ENCODE measurements around the gene AHRR. TPM values are rescaled to one million over a fixed set of nuclear protein-coding genes. Genes with fewer than 3 reads are reported as not detected.

The AHRR gene
- total RNA-seq, 4 donors from 2014 or later = 1.3 to 8.8 (median 1.5) TPM

DNA sequence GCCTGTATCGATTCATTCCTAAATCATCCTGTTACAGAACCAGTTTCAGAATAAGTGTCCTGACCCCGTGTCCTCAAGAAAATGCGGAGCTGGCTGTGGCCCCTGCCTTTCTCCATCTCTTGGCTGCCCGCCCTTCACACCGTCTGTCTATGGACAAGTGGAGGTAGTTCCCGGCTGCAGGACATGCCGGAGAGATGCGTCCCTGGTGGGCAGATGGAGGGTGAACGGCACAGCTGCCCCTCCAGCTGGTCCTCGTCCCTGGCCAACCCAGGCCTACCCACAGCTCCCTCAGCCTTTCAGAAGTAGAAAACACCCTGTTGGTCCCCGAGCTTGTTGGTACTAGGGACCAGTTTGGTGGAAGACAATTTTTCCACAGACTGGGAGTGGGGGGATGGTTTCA is 106.7 kb downstream of the AHRR start:
- Histone ChIP-seq H3K36me3 (no peaks in the 10 kb centered on the region), H3K4me3 (no peak overlapping the region), H3K27me3 (no peaks in the 10 kb centered on the region), H3K9me3 (no peaks in the 10 kb centered on the region), H3K4me1 (peaks cover 5 to 20% (median 20%) of the 10 kb centered on the region in 4 donors), H3K27ac (no peak overlapping the region)
- TF ChIP-seq EP300 (IDR thresholded peaks at IDR 0.05; ENCODE audit: low read depth) (no peak), POLR2A (IDR thresholded peaks at IDR 0.05) (no peak), POLR2AphosphoS5 (IDR thresholded peaks at IDR 0.05) (no peak), CTCF (IDR thresholded peaks at IDR 0.05) (no peak)
- intact Hi-C loops (cut with DNase I; ENCODE audit: low total_unique reads) (no loop called here), in situ Hi-C loops (cut with MboI; ENCODE audit: low pct_ligation_motif_present in 1 of 4, low pct_unique_long_range_greater_than_20kb in 1 of 4, low sequenced_read_pairs in 3 of 4) (no loop called here)
- DNase-seq = no peak
- 93 to 100% methylated on average over 1 to 11 of the region's 11 CpGs for WGBS, 2 donors (ENCODE audit: low coverage in 1 of 2)

DNA sequence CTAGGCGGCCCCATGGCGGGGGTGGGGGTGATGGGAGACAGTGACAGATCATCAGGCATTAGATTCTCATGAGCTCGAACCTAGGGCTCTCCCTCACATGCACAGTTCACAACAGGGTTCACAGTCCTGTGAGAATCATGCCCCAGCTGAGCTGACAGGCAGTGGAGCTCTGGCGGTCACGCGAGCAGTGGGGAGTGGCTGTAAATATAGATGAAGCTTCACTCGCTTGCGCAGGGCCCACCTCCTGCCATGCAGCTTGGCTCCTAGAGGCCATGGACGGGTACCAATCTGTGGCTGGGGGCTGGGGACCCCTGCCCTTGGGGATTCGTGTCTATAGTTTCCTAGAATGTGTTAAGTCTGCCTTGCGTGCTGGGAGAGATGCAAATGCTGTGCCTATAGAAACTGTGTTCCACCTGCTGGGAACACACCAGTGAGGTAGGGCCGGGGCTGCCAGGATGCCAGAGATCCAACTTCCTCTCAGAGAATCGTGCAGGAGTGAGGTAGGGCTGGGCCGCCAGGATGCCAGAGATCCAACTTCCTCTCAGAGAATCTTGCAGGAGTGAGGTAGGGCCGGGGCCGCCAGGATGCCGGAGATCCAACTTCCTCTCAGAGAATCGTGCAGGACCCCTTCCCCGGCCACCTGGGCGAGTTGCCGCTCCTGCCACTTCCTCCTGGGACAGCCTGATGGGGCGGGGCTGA is 107.4 kb downstream of the AHRR start:
- no peak overlapping the region for H3K4me3 ChIP-seq
- no peaks in the 10 kb centered on the region for H3K9me3 ChIP-seq
- no peak overlapping the region for H3K27ac ChIP-seq
- H3K27me3 ChIP-seq = no peaks in the 10 kb centered on the region
- H3K36me3 ChIP-seq = no peaks in the 10 kb centered on the region
- no peak for DNase-seq
- in situ Hi-C loops (cut with MboI; ENCODE audit: low pct_ligation_motif_present in 1 of 4, low pct_unique_long_range_greater_than_20kb in 1 of 4, low sequenced_read_pairs in 3 of 4) (no loop called here), intact Hi-C loops (cut with DNase I; ENCODE audit: low total_unique reads) (no loop called here)
- peaks cover 5 to 20% (median 20%) of the 10 kb centered on the region in 4 donors for H3K4me1 ChIP-seq
- TF ChIP-seq POLR2AphosphoS5 (IDR thresholded peaks at IDR 0.05) (no peak), POLR2A (IDR thresholded peaks at IDR 0.05) (no peak), CTCF (IDR thresholded peaks at IDR 0.05) (no peak), EP300 (IDR thresholded peaks at IDR 0.05; ENCODE audit: low read depth) (no peak)
- 77 to 94% methylated on average over 5 to 22 of the region's 22 CpGs for WGBS, 2 donors (ENCODE audit: low coverage in 1 of 2)

- intact Hi-C loops (cut with DNase I; ENCODE audit: low total_unique reads) = no loop called here
- in situ Hi-C loops (cut with MboI; ENCODE audit: low pct_ligation_motif_present in 1 of 4, low pct_unique_long_range_greater_than_20kb in 1 of 4, low sequenced_read_pairs in 3 of 4) = no loop called here
- no peaks in the 10 kb centered on the region for H3K36me3 ChIP-seq
- DNase-seq = peak; percentile 44
- peaks cover 5 to 20% (median 20%) of the 10 kb centered on the region in 4 donors for H3K4me1 ChIP-seq
- 60% methylated on average over 35 of the region's 35 CpGs; no CpG with 5 or more reads in 1 of the 2 donors for WGBS, 2 donors (ENCODE audit: low coverage in 1 of 2)
- no peaks in the 10 kb centered on the region for H3K9me3 ChIP-seq
- TF ChIP-seq POLR2A (IDR thresholded peaks at IDR 0.05) (no peak), EP300 (IDR thresholded peaks at IDR 0.05; ENCODE audit: low read depth) (no peak), POLR2AphosphoS5 (IDR thresholded peaks at IDR 0.05) (no peak), CTCF (IDR thresholded peaks at IDR 0.05) (no peak)
- H3K4me3 ChIP-seq = no peak overlapping the region
- H3K27ac ChIP-seq = no peak overlapping the region
- no peaks in the 10 kb centered on the region for H3K27me3 ChIP-seq
These were observed 108.1 kb downstream of the AHRR start for GRCh38 chr5:429453-430188.

DNA sequence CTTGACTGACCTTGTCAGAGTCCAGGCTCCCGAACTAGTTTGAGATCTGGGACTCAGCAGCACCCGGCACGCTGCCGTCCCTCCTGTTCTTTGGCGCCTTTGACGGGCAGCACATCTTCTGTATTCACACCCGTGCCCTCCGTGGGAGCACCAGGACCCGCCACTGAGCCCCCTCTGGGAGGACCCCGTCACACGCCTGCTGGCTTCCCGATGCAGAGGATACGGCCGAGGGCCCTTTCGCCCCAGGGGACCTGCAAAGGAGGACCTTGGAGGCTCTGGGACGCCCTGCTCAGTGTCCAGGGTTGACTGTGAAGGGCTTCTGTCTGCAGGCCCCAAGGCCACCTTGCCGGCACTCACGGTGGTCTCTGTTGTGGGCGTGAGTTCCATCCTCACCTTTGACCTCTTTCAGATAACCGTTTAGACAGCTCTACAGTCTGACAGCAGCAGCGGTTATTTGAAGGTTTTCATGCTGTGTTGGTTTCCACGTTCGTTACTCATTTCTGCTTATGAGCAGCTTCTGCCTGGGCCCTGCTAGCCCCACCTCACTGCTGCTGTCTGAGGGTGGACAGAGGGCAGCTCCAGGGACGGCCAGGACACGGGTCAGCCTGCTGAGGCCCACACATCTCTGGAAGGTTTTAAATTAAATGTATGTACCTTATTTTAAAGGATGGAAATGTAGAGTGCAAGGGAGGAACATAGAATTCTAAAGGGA is 108.9 kb downstream of the AHRR start:
- no peak overlapping the region for H3K27ac ChIP-seq
- in situ Hi-C loops (cut with MboI; ENCODE audit: low pct_ligation_motif_present in 1 of 4, low pct_unique_long_range_greater_than_20kb in 1 of 4, low sequenced_read_pairs in 3 of 4) (no loop called here), intact Hi-C loops (cut with DNase I; ENCODE audit: low total_unique reads) (no loop called here)
- H3K9me3 ChIP-seq = no peaks in the 10 kb centered on the region
- DNase-seq = no peak
- H3K27me3 ChIP-seq = no peaks in the 10 kb centered on the region
- H3K36me3 ChIP-seq = no peaks in the 10 kb centered on the region
- H3K4me3 ChIP-seq = no peak overlapping the region
- TF ChIP-seq POLR2AphosphoS5 (IDR thresholded peaks at IDR 0.05) = no peak
- no peak for TF ChIP-seq POLR2A (IDR thresholded peaks at IDR 0.05)
- TF ChIP-seq CTCF (IDR thresholded peaks at IDR 0.05) = no peak
- no peak for TF ChIP-seq EP300 (IDR thresholded peaks at IDR 0.05; ENCODE audit: low read depth)
- H3K4me1 ChIP-seq = peaks cover 5 to 20% (median 20%) of the 10 kb centered on the region in 4 donors
- WGBS, 2 donors (ENCODE audit: low coverage in 1 of 2) = 74 to 78% methylated on average over 20 of the region's 25 CpGs

Measured in transverse colon (tissue), 4 donors.